WTC11 (cell line): Measurements from ENCODE around the gene TMED4. TPM values are rescaled to one million over a fixed set of nuclear protein-coding genes. Genes with fewer than 3 reads are reported as not detected.
A peak's percentile ranks its signal among the peaks of the same experiment; 100 is the strongest.

Experiments used
- ATF2 ChIP-seq: sonication (generic); formaldehyde crosslinking; IDR thresholded peaks from 2 replicates; pipeline ENCODE4 v1.8.1; 2022; ENCODE audit warnings: low read depth, missing genetic modification reagents, borderline replicate concordance
- E2F1 ChIP-seq: sonication (generic); formaldehyde crosslinking; IDR thresholded peaks from 2 replicates; pipeline ENCODE4 v1.8.0; 2022; ENCODE audit warnings: mild to moderate bottlenecking, missing genetic modification reagents
- FOXK1 ChIP-seq: sonication (generic); formaldehyde crosslinking; IDR thresholded peaks from 2 replicates; pipeline ENCODE4 v1.8.0; 2022; ENCODE audit warnings: mild to moderate bottlenecking, moderate library complexity, missing genetic modification reagents
- FOXP1 ChIP-seq: sonication (generic); formaldehyde crosslinking; IDR thresholded peaks from 2 replicates; pipeline ENCODE4 v1.8.0; 2022; ENCODE audit warnings: missing genetic modification reagents, mild to moderate bottlenecking, moderate library complexity, borderline replicate concordance
- JUN ChIP-seq: sonication (generic); formaldehyde crosslinking; IDR thresholded peaks from 2 replicates; pipeline ENCODE4 v1.8.0; 2023; ENCODE audit warnings: mild to moderate bottlenecking, missing genetic modification reagents
- NFATC4 ChIP-seq: fragments of 250-450 bp; sonication (Bioruptor Pico); IDR thresholded peaks from 2 replicates; pipeline ENCODE4 v1.9.0; 2021; ENCODE audit warnings: mild to moderate bottlenecking
- NFE2L1 ChIP-seq: sonication (generic); formaldehyde crosslinking; IDR thresholded peaks from 2 replicates; pipeline ENCODE4 v1.8.1; 2023; ENCODE audit warnings: missing genetic modification reagents
- NFYB ChIP-seq: sonication (generic); formaldehyde crosslinking; conservative IDR thresholded peaks from 2 replicates; pipeline ENCODE4 v1.8.0; 2022; ENCODE audit warnings: low read depth, missing genetic modification reagents
- PREB ChIP-seq: sonication (generic); formaldehyde crosslinking; IDR thresholded peaks from 2 replicates; pipeline ENCODE4 v1.8.1; 2022; ENCODE audit warnings: mild to moderate bottlenecking, missing genetic modification reagents, moderate library complexity, borderline replicate concordance
- TEAD4 ChIP-seq: sonication (generic); formaldehyde crosslinking; IDR thresholded peaks from 2 replicates; pipeline ENCODE4 v1.8.0; 2022; ENCODE audit warnings: mild to moderate bottlenecking, missing genetic modification reagents
- USF1 ChIP-seq: sonication (generic); formaldehyde crosslinking; IDR thresholded peaks from 2 replicates; pipeline ENCODE4 v1.8.0; 2022; ENCODE audit warnings: mild to moderate bottlenecking, missing genetic modification reagents
- ZBTB21 ChIP-seq: sonication (generic); formaldehyde crosslinking; IDR thresholded peaks from 2 replicates; pipeline ENCODE4 v1.8.1; 2023; ENCODE audit warnings: mild to moderate bottlenecking, missing genetic modification reagents, borderline replicate concordance
- ZBTB43 ChIP-seq: sonication (generic); formaldehyde crosslinking; IDR thresholded peaks from 2 replicates; pipeline ENCODE4 v1.8.1; 2023; ENCODE audit warnings: mild to moderate bottlenecking, missing genetic modification reagents
- ZNF232 ChIP-seq: sonication (generic); formaldehyde crosslinking; IDR thresholded peaks from 2 replicates; pipeline ENCODE4 v1.8.0; 2022; ENCODE audit warnings: mild to moderate bottlenecking, missing genetic modification reagents
- ZNF396 ChIP-seq: fragments of 250-450 bp; sonication (Bioruptor Pico); IDR thresholded peaks from 2 replicates; pipeline ENCODE4 v1.8.0; 2021; ENCODE audit warnings: mild to moderate bottlenecking, moderate library complexity, borderline replicate concordance
- ZNF532 ChIP-seq: fragments of 250-450 bp; sonication (Bioruptor Pico); IDR thresholded peaks from 2 replicates; pipeline ENCODE4 v1.9.0; 2021; ENCODE audit warnings: mild to moderate bottlenecking, borderline replicate concordance
- total RNA-seq: library from RNA; stranded (reverse); gene quantifications from 3 replicates; pipeline ENCODE4 v1.2.3, GENCODE V29; 2021

The TMED4 gene
- total RNA-seq, 1 experiment from 2014 or later = 58.6 TPM

- TF ChIP-seq ZNF532 (CRISPR knock-in tag) (no peak), ZBTB21 (CRISPR knock-in tag) (peak; percentile 96), ZNF396 (CRISPR knock-in tag) (no peak), ZBTB43 (CRISPR knock-in tag) (0 out of 2 replicates have a peak, but pooled peaks have one; percentile 4), FOXK1 (CRISPR knock-in tag) (peak; percentile 71; the same call in 1 of the 2 replicates), NFYB (CRISPR knock-in tag) (peak; percentile 99), NFATC4 (no peak), E2F1 (0 out of 2 replicates have a peak, but pooled peaks have one; percentile 67), ATF2 (CRISPR knock-in tag) (no peak), JUN (CRISPR knock-in tag) (no peak), USF1 (peak; percentile 94), PREB (CRISPR knock-in tag) (no peak), NFE2L1 (CRISPR knock-in tag) (peak; percentile 52; the same call in 1 of the 2 replicates), FOXP1 (CRISPR knock-in tag) (peak; percentile 10; the same call in 1 of the 2 replicates), TEAD4 (CRISPR knock-in tag) (no peak), ZNF232 (CRISPR knock-in tag) (no peak)
- TF ChIP-seq, all 79 proteins: peak for 15
Measured at GRCh38 chr7:44606341-44607140, 24.5 kb upstream of the TMED4 start, which contains the start of gene OGDH (continued).
